Ishikawa (cell line): ENCODE results near the gene RMRP.
A peak's percentile ranks its signal among the peaks of the same experiment; 100 is the strongest.

Experiments
- CEBPB ChIP-seq: IDR thresholded peaks from 2 replicates; pipeline ENCODE4 v1.6.1; 2012
- CREB1 ChIP-seq: IDR thresholded peaks from 2 replicates; pipeline ENCODE4 v1.6.1; 2012; ENCODE audit warnings: low read depth
- EGR1 ChIP-seq: IDR thresholded peaks from 2 replicates; pipeline ENCODE4 v1.6.1; 2012
- EP300 ChIP-seq: IDR thresholded peaks from 2 replicates; pipeline ENCODE4 v1.6.1; 2012; ENCODE audit warnings: borderline replicate concordance
- FOXM1 ChIP-seq: IDR thresholded peaks from 2 replicates; pipeline ENCODE4 v1.6.1; 2012; ENCODE audit warnings: low read depth, borderline replicate concordance
- MAX ChIP-seq: IDR thresholded peaks from 2 replicates; pipeline ENCODE4 v1.6.1; 2012
- NFIC ChIP-seq: IDR thresholded peaks from 2 replicates; pipeline ENCODE4 v1.6.1; 2012
- RAD21 ChIP-seq: IDR thresholded peaks from 2 replicates; pipeline ENCODE4 v1.6.1; 2012; ENCODE audit warnings: low read depth
- REST ChIP-seq: IDR thresholded peaks from 2 replicates; pipeline ENCODE4 v1.6.1; 2012; ENCODE audit warnings: low read depth, mild to moderate bottlenecking
- TAF1 ChIP-seq: IDR thresholded peaks from 2 replicates; pipeline ENCODE4 v1.6.1; 2012; ENCODE audit warnings: low read depth, mild to moderate bottlenecking
- TCF12 ChIP-seq: IDR thresholded peaks from 2 replicates; pipeline ENCODE4 v1.6.1; 2012; ENCODE audit warnings: low read depth
- TEAD4 ChIP-seq: IDR thresholded peaks from 2 replicates; pipeline ENCODE4 v1.6.1; 2012
- USF1 ChIP-seq: IDR thresholded peaks from 2 replicates; pipeline ENCODE4 v1.6.1; 2012
- YY1 ChIP-seq: IDR thresholded peaks from 2 replicates; pipeline ENCODE4 v1.6.1; 2012; ENCODE audit warnings: low read depth
- ZBTB7A ChIP-seq: IDR thresholded peaks from 2 replicates; pipeline ENCODE4 v1.6.1; 2012; ENCODE audit warnings: low read depth

RMRP gene

GRCh38 chr9:35616681-35617459 lies 40.9 kb downstream of the RMRP start:
- TF ChIP-seq CREB1, result no peak
- no peak for TF ChIP-seq EP300
- no peak for TF ChIP-seq FOXM1
- TF ChIP-seq YY1, result no peak
- no peak for TF ChIP-seq USF1
- no peak for TF ChIP-seq ZBTB7A
- no peak for TF ChIP-seq CEBPB
- no peak for TF ChIP-seq NFIC
- no peak for TF ChIP-seq TAF1
- no peak for TF ChIP-seq REST
- no peak for TF ChIP-seq TCF12

GRCh38 chr9:35615981-35616680 lies 41.7 kb downstream of the RMRP start:
- TF ChIP-seq TAF1, result no peak
- no peak for TF ChIP-seq USF1
- TF ChIP-seq REST, result no peak
- no peak for TF ChIP-seq EP300
- TF ChIP-seq TCF12, result no peak
- no peak for TF ChIP-seq EGR1
- no peak for TF ChIP-seq CEBPB

- TF ChIP-seq MAX (no peak), ZBTB7A (no peak), TAF1 (no peak), CEBPB (no peak), TEAD4 (no peak), CREB1 (no peak), YY1 (no peak), RAD21 (no peak), FOXM1 (no peak), EGR1 (no peak), NFIC (no peak), TCF12 (no peak), EP300 (no peak), USF1 (no peak)
Measured at GRCh38 chr9:35612843-35613242, 45.0 kb downstream of the RMRP start.

GRCh38 chr9:35612066-35612465 lies 45.8 kb downstream of the RMRP start:
- 0 out of 2 replicates have a peak, but pooled peaks have one; percentile 12 for TF ChIP-seq REST
